Measurements from ENCODE around the gene IPCEF1.

IPCEF1 gene

DNA sequence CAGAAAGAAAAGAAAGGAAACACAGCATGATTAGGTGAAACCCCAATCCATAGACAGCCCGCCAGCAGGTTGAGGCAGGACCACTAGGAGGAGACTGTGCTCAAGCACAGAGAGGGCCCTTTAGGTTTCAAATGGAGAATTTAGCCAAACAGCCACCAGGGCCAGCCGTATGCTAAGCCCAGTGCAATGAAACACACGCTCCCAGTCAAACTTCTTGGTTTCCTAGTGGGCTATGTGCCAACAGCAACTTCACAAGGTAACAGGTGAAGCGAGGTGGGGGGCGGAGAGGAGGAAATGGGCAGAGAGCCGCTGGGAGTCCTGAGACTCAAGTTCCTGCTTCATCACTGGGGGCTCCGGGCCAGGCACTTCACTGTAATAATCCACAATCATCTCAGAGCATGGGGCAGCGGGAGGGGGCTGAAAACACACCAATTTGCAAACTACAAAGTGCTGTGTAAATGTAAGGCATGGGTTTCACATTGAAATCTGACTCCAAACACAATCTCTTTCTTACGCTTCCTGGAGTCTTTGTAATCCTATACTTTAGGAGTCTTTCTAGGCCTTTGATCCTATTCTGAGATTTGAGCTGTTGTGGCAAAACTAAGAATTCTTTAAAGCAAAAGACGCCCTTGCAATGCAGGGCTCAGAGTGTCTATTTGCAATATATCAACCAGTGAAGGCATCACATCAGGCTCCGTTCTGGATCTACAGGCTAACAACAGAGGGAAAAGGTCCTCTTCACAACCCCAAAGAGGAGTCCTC is 200.3 kb downstream of the IPCEF1 start:
- peak; percentile 16 for DNase-seq

DNA sequence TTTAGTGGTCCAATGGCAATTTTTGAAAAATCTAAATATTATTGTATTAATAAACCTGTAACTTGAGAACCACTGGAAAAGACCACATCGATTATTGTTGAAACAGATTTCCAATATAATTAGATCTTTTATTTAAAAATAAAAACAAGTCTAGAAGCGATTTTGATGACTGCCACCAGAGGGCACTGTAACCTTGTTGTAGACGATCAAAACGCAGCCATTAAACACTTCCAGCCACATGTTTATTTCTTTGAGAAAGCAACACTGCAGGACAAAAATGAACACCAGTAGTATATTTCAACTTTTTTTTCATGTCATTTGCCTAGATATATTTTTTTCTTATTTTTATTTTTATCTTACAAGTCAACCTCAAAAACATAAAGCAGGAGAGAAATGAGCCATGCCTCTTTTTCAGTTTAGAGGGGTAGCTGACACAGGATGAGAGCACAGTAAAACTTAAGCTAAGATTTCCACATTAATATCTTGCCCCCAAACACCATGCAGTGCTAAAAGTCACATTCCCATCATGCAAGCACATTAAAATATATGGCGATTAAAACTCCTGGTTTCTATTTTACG is 202.1 kb downstream of the IPCEF1 start:
- peak; percentile 29 for DNase-seq

DNA sequence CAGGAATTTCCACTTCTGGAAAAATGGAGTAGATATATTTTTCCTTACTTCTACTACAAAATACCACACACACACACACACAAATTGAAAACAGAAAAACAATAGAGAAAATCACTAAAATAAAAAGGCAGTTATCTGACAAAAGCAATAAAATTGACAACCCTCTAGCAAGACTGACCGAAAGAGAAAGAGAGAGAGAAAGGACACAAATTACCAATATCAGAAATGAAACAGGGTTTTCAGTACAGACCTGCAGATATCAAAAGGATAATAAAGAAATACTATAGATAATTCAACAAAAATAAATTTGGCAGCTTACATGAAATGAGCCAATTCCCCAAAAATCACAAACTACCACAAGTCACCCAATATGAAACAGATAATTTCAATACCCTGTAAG is 212.8 kb downstream of the IPCEF1 start:
- no peak for DNase-seq

DNA sequence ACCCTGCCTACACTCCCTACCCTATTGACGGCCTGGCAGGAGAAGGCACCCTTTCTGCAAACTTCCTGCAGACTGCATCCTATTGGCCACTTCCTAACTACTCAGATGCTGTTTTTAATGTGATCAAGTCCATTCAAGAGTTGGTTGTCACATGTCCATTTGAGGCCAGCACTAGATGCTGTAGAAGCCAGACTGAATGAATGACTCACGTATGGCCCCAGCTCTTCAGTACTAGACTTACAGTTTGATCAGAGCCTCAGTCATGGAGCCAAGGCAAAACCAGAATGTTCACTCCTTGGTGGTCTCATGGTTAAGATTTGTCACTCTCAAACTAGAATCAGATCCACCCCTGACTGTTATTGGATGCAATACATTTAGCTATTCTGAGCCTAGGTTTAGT is 215.9 kb downstream of the IPCEF1 start:
- DNase-seq = no peak

DNA sequence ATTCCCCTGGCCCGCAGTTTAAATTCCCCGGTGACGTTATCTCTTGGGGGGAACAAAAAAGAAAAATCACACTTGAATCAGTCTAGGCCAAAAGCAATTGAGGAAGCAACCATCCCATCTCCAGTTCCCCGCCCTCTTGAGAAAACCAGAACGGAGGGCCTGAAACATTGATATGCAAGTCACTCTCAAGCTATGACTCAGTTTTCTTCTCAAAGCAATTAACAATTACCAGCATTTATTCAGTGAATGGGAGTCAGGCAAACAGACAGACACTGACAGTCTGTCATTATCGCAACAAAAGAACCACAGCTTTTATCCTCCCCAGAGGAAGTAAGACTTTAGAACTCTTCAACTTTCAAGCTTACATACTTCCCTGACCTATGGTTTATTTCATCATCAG is 216.7 kb downstream of the IPCEF1 start:
- no peak for DNase-seq

DNA sequence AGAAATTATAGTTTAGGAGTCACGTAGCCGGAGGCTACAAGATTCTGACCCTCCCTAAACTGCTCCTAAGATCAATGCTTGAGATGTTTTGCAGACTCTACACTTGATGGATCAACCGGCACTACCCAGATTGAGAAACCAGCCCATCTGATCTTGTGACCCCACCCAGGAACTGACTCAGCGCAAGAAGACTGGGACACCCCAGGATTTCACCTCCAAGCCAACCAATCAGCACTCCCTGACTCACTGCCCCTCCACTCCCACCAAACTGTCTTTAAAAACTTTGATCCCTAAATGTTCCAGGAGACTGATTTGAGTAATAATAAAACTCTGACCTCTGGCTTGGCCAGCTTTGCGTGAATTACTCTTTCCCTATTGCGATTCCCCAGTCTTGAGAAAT is 217.8 kb downstream of the IPCEF1 start:
- DNase-seq = no peak

DNA sequence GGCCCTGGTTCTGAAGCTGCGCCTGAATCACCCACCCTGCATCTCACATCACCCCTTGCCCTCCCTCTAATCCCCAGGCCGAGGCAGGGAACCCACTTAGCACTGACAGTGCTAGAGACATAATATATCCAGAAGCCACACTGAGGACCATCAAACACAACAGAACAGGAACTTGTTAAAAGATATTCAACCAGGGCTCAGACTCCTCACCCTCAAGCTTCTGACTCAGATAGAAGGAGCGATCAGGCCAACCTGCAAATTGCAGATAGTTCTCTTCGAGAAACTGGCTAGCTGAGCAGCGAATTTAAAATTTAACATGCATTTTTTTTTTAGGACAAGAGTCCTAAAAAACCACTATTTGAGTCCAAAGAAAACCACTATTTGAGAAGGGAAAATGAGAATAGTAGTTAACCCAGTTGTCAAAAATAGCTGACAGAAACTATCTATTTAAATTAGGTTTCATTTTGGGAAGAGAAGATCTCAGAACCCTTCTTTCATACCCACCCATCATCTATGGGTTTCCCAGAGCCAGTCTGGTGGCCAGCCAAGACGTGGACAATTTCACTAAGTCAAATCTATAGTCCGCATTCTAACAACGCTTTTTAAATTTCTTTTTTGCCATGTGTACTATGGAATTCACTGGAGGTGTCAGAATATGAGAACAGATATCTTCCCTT is 222.0 kb downstream of the IPCEF1 start:
- no peak for DNase-seq

DNA sequence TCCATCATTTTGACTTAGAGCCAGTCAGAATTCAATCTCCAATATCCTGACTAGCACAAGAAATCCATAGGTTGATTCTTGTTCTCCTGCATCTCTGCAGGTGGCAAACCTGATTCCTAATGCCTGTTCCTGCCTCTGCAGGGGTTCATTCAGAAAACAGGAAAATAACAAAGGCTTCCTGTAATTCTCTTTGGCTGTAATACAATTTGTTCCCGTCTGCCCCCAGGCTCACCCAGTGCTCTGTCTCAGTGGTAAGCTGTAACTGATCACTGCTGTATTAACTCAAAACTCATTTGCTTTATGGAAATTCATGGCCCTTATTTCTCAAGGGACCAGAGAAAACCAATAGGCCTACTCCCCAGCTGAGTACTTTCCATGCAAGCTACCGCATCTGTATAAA is 228.9 kb downstream of the IPCEF1 start:
- no peak for DNase-seq

DNA sequence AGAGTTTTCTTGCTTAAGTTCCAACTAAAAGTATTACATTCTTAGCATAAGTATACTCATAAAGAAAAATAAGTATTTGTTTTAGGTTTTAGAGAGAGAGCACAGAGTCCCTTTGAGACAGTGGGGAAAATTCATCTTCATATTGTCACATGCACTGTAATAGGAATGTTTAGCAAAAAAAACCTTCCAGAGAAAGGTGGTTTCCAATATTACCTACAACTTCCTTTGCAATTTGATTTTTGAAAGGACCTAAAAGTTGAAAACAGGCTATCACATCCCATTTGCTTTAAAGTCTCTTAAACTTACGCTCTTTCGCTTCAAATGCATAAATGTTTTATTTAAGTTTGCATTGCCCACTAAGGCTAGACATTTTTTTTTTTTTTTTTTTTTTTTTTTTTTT is 231.2 kb downstream of the IPCEF1 start:
- DNase-seq = no peak

DNA sequence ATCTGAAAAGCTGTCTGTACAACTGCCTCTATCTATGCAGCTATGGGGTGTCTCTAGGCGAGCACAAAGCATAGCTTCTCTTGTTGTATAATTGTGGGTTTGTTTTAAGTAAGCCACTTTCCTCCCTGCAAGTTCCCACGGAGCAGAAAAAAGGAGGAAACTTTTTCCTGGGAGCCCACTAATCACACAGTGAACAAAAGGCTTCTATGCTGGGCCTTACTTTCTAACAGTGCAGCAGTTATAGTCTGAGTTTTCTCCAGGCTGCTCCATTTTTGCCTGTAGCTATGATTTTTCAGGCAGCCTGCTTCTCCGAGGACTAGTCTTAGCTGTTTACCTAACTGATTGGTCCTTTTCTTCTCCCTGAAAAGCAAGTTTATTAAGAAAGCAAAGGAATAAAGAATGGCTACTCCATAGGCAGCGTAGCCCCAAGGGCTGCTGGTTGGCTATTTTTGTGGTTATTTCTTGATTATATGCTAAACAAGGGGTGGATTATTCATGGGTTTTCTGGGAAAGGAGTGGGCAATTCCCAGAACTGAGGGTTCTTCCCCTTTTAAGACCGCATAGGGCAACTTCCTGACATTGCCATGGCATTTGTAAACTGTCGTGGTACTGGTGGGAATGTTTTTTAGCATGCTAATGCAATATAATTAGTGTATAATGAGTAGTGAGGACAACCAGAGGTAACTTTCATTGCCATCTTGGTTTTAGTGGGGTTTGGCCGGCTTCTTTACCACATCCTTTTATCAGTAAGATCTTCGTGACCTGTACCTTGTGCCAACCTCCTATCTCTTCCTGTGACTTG is 233.2 kb downstream of the IPCEF1 start:
- DNase-seq = no peak

DNA sequence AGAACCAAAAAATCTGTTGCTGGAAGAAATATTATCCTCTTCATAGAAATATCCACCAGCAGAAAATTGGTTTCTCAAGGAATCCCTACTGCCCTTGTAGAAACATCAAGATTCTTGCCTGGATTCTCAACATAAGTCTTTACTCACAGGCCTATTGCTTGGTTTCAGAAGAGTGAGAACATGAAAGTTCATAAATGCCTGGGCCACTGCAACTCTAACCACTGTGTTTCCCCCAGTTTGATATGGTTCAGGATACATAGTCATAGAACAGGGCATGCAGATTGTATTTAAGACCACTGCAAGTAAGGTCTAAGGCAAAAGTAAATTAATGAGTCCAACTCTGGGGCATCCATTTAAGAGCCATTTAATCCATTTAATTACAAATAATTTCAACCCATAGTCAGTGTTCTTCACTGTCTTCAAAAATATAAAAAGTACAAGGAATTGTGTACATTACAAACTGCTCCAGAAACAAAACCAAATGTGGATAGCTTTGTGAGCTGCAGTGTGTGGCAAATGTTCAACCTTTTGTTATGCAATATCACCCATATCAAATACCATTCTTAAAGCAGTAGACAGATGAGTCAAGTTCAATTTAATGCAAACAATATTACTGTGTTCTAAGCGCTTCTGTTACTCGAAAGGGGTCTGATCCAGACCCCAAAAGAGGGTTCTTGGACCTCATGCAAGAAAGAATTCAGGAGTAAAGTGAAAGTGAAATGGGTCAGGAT is 234.2 kb downstream of the IPCEF1 start:
- no peak for DNase-seq

DNA sequence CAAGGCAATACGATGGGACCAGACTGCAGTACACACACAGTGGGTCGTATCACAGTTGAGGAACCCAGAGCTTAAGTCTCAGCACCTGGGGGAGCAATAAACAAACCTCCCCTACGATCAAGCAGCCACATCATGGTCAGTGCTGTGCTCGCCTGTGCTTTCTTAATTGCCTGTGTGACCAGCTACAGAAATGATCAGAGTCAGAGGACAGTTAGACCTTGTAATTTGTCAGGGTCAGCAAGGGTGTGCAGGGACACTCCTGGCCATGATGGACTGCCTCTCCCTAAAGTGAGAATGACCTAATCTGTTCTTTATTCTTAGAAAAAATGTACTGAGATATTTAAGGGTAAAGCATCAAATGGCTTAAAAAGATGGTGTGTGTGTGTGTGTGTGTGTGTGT is 239.1 kb downstream of the IPCEF1 start:
- no peak for DNase-seq

DNA sequence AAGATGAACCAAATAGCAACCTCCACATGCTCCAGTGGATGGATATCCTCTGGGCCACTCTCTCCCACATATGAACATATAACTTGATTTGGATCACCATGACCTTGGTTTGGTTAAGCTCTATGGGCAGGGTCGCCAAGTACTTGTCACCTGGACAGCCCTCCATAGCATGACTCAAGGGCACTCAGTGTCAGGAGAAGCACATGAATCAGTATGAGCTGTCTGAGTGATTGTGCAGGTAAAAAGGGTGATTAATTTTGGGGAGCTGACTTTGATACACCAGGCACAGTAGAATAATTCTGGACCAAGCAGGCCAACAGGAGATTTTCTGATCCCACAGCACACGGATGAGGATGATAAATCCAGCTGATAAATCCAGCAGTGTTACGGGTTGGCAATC is 243.2 kb downstream of the IPCEF1 start:
- no peak for DNase-seq

DNA sequence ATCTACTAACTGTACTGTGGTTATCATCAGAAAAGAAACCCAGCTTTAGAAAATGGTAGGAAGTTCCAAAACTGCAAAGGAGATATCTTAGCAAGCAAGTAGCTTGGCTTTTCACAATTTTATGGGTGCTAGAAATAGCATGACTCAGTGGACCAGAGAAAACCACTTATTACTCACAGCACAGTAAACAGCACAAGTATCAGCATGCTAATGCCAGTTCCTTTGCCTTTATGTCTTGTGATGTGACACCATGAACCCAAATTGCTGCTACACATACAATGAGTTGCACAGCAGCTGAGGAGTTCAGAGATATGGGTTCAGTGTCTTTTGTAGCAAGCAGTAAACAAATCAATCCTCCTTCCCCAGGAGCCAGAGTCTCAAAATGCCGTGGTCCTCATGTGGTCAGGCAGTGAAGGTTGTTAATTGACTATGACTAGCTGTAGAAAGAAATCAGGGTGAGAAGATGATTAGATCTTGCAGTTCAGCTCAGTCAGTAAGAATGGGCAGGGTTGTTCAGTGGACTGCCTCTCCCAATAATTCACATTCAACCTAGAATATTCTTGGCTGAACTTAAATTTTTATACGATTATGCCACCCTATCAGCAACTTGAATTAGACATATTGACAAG is 244.3 kb downstream of the IPCEF1 start:
- DNase-seq = no peak

DNA sequence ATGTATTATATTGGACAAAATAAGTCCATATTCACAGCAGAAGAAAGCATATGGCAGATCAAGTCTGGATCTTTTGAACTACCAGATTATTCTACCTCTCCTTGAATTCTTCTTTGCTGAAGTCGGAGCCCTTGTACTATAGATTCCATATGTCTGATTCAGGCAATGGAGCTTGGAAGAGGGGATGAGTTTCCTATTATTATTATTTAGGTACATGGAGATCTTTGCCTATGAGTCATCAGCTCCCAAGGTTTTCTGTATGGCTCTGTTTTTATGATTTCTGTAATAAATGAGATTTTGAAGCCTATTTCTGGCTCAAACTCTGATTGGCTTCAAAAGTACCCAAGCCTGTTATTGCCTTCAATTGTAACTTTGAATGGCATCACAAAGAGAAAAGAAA is 245.6 kb downstream of the IPCEF1 start:
- no peak for DNase-seq

DNA sequence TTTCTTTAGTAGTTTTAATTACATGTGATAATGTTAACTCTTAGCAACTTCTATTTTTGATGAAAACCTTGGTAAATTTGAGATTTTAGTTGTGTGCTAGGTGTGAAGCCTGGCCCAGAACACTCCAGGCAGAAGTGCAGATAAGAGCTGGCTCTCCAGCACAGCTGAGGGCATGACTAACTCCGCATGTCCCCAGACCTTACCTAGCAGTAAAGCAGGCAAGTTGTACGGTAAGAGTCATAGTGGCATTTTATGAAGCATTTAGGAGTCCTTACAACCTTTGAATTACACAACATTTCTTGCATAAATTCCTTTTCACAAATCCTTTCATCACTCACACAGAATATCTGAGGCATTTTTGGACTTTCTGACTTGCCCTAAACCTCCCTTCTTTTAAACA is 250.4 kb downstream of the IPCEF1 start:
- DNase-seq = no peak

Measured in NCI-H187 treated with DMSO at 0.1 percent for 48 hours (cell line).